Stimulated activated memory B cell treated with anti-CD40 and anti-IgM and Interleukin-4, amounts not matched to agents 10 μg/mL and 1 μg/mL and 100 μg/mL, for 72 hours (primary cell): Measurements from ENCODE around the gene PHRF1.

ENCODE experiments used
- ATAC-seq: fragments of 150-1000 bp; cut with Tn5 transposase; 2 replicates; pipeline ENCODE4 v1.10.0; 2021
- H3K27ac Mint-ChIP-seq: one replicate; pipeline ENCODE4 v1.8.0; 2022; ENCODE audit warnings: mild to moderate bottlenecking, mixed read lengths
- H3K27me3 Mint-ChIP-seq: one replicate; pipeline ENCODE4 v1.8.0; 2022; ENCODE audit warnings: mixed read lengths
- H3K36me3 Mint-ChIP-seq: one replicate; pipeline ENCODE4 v1.8.0; 2022; ENCODE audit warnings: mixed read lengths
- H3K4me1 Mint-ChIP-seq: one replicate; pipeline ENCODE4 v1.8.0; 2022; ENCODE audit warnings: mixed read lengths
- H3K4me3 Mint-ChIP-seq: one replicate; pipeline ENCODE4 v1.8.0; 2022; ENCODE audit warnings: mild to moderate bottlenecking, moderate library complexity, mixed read lengths
- H3K9me3 Mint-ChIP-seq: one replicate; pipeline ENCODE4 v1.8.0; 2022; ENCODE audit warnings: mixed read lengths

The PHRF1 gene

DNA sequence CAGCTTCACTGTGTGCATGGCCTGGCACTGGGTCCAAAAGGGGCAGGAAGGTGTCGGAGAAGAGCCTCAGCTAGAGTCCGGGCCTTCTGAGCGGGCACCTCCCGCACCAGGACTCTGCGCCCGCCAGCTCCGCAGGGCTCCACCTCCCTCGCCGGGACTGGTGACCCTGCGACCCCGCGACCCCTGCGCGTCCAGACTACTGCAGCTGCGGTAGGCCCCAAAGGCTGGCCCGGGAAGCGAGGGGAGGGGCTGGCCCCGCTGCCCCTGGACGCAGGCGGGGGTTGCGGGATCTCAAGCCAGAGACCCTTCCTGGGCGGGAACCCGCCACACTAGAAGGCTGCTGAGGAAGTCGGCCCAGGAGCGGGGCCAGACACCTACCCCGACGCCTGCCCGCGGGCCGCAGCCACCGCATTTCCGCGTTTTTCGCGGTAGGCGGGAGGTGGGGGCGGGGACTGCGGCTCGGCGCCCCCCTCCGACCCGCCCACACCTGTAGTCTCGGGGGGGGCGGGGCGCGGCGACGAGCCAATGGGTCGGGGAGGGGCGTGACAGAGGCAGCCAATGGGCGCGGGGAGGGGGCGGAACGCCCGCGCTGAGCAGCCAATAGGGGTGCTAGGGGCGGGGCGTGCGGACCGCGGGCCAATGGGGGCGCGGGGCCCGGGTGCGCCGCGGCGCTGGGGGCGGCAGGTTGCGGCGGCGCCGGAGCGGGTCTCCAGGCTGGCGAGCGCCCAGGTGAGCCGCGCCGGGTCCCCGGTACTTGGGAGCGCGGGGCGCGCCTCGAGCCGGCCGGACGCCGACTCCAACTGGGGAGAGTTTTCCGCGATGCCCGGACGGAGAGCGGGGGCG lies 15.7 kb upstream of the PHRF1 start, which contains the start of the genes LMNTD2 and RASSF7:
Gene LMNTD2 (minus strand): TSS at position 434 of the 843 bp plus-strand sequence. CDS start 22 bp downstream, at position 412.
Gene RASSF7 (plus strand): TSS at position 666 of the 843 bp plus-strand sequence. CDS start 799 bp downstream, outside the sequence.
- peak; percentile 93 for ATAC-seq
- Mint-ChIP-seq H3K27me3 (no peaks in the 10 kb centered on the region), H3K27ac (peak within 1 kb of the TSS; percentile 83), H3K36me3 (peaks cover 5% of the 10 kb centered on the region), H3K9me3 (no peaks in the 10 kb centered on the region), H3K4me1 (peaks cover 27% of the 10 kb centered on the region), H3K4me3 (peak within 1 kb of the TSS; percentile 82)

DNA sequence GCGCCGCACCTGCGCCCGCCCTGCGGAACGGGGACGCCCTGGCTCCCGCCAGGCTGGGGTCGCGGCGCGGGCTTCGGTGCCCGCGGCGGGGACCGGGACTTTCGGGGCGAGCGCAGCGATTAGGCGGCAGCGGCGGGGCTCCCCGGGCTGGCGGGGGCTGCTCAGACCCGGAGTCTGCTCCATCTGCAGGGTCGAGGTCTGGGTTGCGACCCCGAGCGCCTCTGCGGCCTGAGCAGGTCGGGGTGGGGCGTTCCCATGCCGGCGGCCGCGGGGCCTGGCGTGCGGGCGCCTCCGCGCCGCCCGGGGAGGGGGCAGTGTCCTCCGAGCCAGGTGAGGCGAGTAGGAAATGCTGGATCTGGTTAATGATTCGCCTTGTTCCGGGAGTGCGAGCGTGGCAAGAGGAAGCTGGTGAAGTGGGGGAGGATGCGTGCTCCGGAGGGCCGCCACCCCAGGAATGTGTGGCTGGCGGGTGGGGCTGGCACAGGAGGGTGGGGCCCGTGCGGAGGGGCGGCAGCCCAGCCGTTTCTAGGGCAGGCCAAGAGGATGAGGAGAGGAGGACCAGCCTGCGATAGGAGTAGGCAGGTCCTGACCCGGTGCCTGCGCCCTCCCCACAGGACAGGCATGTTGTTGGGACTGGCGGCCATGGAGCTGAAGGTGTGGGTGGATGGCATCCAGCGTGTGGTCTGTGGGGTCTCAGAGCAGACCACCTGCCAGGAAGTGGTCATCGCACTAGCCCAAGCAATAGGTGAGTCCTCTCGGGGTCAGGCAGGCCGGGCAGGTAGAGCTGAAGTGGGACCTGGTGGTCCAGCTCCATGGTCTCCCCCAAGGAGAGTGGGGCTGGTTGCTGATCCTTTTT lies 14.9 kb upstream of the PHRF1 start:
- Mint-ChIP-seq H3K27me3 (no peaks in the 10 kb centered on the region), H3K27ac (peak overlapping the region; percentile 19), H3K36me3 (peaks cover 5% of the 10 kb centered on the region), H3K4me3 (peak overlapping the region; percentile 82), H3K4me1 (peaks cover 24% of the 10 kb centered on the region), H3K9me3 (no peaks in the 10 kb centered on the region)
- peak; percentile 31 for ATAC-seq

- Mint-ChIP-seq H3K36me3 (peaks cover 5% of the 10 kb centered on the region), H3K4me1 (peaks cover 21% of the 10 kb centered on the region), H3K9me3 (no peaks in the 10 kb centered on the region)
Observed at GRCh38 chr11:562046-562645, 14.1 kb upstream of the PHRF1 start.

DNA sequence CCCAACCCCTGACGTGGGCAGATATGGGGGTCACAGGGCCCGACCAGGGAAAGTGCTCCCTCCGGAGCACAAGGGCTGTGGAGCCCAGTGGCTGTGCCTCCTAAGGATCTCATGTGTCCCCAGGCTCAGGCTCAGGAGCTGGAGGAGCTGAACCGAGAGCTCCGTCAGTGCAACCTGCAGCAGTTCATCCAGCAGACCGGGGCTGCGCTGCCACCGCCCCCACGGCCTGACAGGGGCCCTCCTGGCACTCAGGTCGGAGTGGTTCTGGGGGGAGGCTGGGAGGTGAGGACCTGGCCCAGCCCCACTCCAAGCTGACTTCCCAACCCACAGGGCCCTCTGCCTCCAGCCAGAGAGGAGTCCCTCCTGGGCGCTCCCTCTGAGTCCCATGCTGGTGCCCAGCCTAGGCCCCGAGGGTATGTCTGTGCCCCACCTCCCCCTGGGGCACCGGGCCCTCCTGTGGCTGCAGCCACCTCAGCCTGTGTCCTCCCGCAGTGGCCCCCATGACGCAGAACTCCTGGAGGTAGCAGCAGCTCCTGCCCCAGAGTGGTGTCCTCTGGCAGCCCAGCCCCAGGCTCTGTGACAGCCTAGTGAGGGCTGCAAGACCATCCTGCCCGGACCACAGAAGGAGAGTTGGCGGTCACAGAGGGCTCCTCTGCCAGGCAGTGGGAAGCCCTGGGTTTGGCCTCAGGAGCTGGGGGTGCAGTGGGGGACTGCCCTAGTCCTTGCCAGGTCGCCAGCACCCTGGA lies 13.0 kb upstream of the PHRF1 start:
- H3K9me3 Mint-ChIP-seq, result no peaks in the 10 kb centered on the region
- no peak overlapping the region for H3K4me3 Mint-ChIP-seq
- peaks cover 5% of the 10 kb centered on the region for H3K36me3 Mint-ChIP-seq
- no peaks in the 10 kb centered on the region for H3K27me3 Mint-ChIP-seq
- ATAC-seq, result no peak
- H3K4me1 Mint-ChIP-seq, result peaks cover 21% of the 10 kb centered on the region
- no peak overlapping the region for H3K27ac Mint-ChIP-seq

More at GRCh38 chr11:562046-562645, 14.1 kb upstream of the PHRF1 start:
- ATAC-seq, result no peak
- Mint-ChIP-seq H3K27ac (no peak overlapping the region), H3K27me3 (no peaks in the 10 kb centered on the region), H3K4me3 (peak overlapping the region; percentile 82)

GRCh38 chr11:563812-564578 lies 12.3 kb upstream of the PHRF1 start:
- no peak overlapping the region for H3K27ac Mint-ChIP-seq
- H3K9me3 Mint-ChIP-seq, result no peaks in the 10 kb centered on the region
- no peaks in the 10 kb centered on the region for H3K27me3 Mint-ChIP-seq
- peaks cover 5% of the 10 kb centered on the region for H3K36me3 Mint-ChIP-seq
- ATAC-seq, result no peak
- no peak overlapping the region for H3K4me3 Mint-ChIP-seq
- H3K4me1 Mint-ChIP-seq, result peaks cover 21% of the 10 kb centered on the region

DNA sequence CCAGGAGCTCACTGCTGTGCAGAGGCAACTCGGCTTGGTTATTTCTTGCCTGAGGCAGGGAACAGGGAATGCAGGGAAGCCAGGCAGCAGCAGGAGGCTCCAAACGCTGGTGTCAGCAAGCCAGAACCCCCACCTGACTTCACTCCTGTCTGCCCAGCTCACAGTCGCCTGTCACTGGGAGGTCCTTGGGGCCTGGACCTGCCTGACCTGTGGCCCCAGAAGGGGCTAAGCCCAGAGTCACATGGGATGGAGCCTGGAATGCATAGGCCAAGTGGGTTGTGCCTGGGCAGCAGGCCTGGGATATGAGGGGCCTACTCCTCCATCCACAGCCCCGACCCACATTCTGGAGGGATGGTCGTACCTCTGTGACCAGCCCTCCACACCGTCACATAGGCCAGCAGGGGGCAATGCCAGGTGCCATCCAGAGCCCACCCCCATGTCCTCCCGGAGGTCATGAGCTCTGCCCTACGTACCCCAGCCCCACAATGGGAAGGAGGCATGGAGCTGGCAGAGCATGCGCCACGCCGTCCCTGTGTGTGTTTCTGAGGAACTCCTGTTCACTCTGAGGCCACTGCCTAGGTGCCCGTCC lies 10.3 kb upstream of the PHRF1 start:
- Mint-ChIP-seq H3K4me1 (peaks cover 8% of the 10 kb centered on the region), H3K27ac (no peak overlapping the region), H3K4me3 (no peak overlapping the region), H3K36me3 (peaks cover 5% of the 10 kb centered on the region), H3K27me3 (no peaks in the 10 kb centered on the region), H3K9me3 (no peaks in the 10 kb centered on the region)
- no peak for ATAC-seq

- Mint-ChIP-seq H3K9me3 (no peaks in the 10 kb centered on the region), H3K27me3 (no peaks in the 10 kb centered on the region), H3K4me1 (no peaks in the 10 kb centered on the region), H3K4me3 (peak overlapping the region; percentile 63), H3K27ac (no peak overlapping the region), H3K36me3 (peaks cover 5% of the 10 kb centered on the region)
- no peak for ATAC-seq
Observed at GRCh38 chr11:567011-567628, 9.2 kb upstream of the PHRF1 start.

- H3K27ac Mint-ChIP-seq, result no peak overlapping the region
- H3K27me3 Mint-ChIP-seq, result no peaks in the 10 kb centered on the region
- ATAC-seq, result peak; percentile 4
- H3K36me3 Mint-ChIP-seq, result peaks cover 5% of the 10 kb centered on the region
- H3K4me3 Mint-ChIP-seq, result peak overlapping the region; percentile 63
- H3K9me3 Mint-ChIP-seq, result no peaks in the 10 kb centered on the region
- H3K4me1 Mint-ChIP-seq, result no peaks in the 10 kb centered on the region
Observed at GRCh38 chr11:567629-568292, 8.5 kb upstream of the PHRF1 start.

DNA sequence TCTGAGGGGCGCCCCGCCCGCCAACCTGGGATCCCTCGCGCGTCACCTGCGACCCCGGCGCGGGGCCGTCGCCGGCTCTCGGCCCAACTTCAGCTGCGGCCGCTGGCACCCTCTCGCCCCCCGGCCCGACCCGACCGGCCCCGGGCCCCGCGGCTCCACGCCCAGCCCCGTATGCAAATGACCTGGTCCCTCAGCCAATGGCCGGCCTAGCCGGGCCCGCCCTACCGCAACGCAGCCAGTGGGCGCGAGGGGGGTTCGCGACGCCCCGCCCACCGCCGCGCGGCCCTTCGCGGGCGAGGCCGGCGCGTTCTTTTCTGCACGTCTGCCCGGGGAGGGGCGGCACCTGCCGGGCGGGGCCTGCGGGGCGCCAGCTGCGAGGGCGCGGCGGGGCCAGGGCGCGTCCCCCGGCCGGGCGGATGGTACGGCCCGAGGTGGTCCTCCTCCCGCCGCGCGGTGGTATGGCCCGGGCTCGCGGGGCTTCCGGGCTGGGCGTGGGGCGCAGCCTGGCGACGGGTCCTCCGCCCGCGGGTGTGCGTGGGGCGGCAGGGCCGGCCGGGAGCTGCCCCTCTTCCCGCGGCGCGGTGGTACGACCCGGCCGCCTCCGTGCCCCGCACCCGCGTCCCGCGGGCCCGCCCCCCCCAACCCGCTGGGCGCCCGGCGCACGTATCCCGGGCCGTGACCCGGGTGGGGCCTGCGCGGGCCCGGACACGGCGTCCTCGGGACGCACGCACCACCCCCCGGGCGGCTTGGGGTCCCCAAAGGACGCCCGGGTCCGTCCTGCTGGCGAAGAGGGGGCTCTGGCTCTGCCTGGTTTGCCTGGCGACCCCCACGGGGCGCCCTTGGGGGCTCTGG lies 7.7 kb upstream of the PHRF1 start:
- H3K36me3 Mint-ChIP-seq, result peaks cover 4% of the 10 kb centered on the region
- no peaks in the 10 kb centered on the region for H3K9me3 Mint-ChIP-seq
- peak; percentile 93 for ATAC-seq
- peak overlapping the region; percentile 54 for H3K27ac Mint-ChIP-seq
- no peaks in the 10 kb centered on the region for H3K4me1 Mint-ChIP-seq
- peak overlapping the region; percentile 80 for H3K4me3 Mint-ChIP-seq
- no peaks in the 10 kb centered on the region for H3K27me3 Mint-ChIP-seq

GRCh38 chr11:569158-569885 lies 6.9 kb upstream of the PHRF1 start:
- no peaks in the 10 kb centered on the region for H3K36me3 Mint-ChIP-seq
- H3K9me3 Mint-ChIP-seq, result no peaks in the 10 kb centered on the region
- peak overlapping the region; percentile 54 for H3K27ac Mint-ChIP-seq
- H3K4me3 Mint-ChIP-seq, result peak overlapping the region; percentile 80
- no peak for ATAC-seq
- H3K27me3 Mint-ChIP-seq, result peaks cover 4% of the 10 kb centered on the region
- peaks cover 3% of the 10 kb centered on the region for H3K4me1 Mint-ChIP-seq

DNA sequence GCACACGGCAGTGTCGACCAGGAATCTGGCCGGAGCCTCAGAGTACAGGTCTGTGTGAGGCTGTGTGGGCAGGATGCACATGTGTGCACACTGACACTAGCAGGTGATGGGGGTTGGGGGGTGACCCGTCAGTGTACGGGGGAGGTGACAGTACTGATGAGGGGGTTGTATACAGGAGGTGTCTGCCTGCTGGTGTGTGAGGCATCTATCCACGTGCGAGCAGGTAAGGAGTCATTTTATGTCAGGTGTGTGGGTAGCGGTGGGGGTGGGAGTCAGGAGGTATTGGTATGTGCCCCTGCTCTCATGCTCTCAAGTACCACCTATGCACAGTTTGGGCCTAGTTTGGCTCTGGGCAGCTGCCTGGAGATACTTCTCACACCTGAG lies 4.5 kb upstream of the PHRF1 start:
- Mint-ChIP-seq H3K36me3 (no peaks in the 10 kb centered on the region), H3K27me3 (peaks cover 16% of the 10 kb centered on the region), H3K4me3 (no peak overlapping the region), H3K4me1 (peaks cover 14% of the 10 kb centered on the region), H3K27ac (no peak overlapping the region), H3K9me3 (no peaks in the 10 kb centered on the region)
- ATAC-seq, result no peak
